22Rv1 (cell line): ENCODE results near the gene BNIP1.

Experiments used
- CTCF ChIP-seq: fragments of 450-650 bp; IDR thresholded peaks from 2 replicates; pipeline ENCODE4 v1.5.1; 2017; ENCODE audit warnings: mild to moderate bottlenecking
- ZFX ChIP-seq: fragments of 450-650 bp; IDR thresholded peaks from 2 replicates; pipeline ENCODE4 v1.6.1; 2017; ENCODE audit warnings: antibody characterized with exemption, borderline replicate concordance

DNA sequence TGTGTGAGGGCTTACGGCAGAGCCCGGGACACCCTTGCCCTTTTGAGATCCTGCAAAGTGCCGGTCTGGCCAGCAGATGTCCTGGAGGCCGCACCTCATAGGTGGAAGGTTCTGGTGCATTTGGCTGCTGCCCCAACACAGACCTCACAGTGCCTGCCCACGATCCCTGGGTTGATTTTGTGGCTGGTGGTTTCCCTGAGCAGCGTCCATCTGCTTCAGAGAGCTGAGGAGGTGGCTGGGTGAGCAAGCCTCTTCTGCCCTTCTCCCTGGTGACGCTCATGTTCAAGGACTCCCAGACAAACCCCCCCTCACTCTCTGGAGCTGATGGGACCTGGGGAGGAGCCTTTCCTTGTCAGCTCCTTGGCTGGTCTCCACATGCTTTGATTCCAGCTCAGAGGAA is 18.9 kb downstream of the BNIP1 start:
- no peak for TF ChIP-seq CTCF
- TF ChIP-seq ZFX = no peak
